Nephron (organoid): Measurements from ENCODE around the gene TECTA.

Source experiments
- H3K27ac Mint-ChIP-seq, 3 experiments: 2 replicates each; pipeline ENCODE4 v1.8.0; 2020; ENCODE audit warnings: mixed read lengths in 3 of 3, mild to moderate bottlenecking in 2 of 3, moderate library complexity in 1 of 3
- H3K27me3 Mint-ChIP-seq: 2 replicates; pipeline ENCODE4 v1.8.0; 2021; ENCODE audit warnings: low read depth, mild to moderate bottlenecking, moderate library complexity, mixed read lengths
- H3K36me3 Mint-ChIP-seq: 2 replicates; pipeline ENCODE4 v1.8.0; 2020; ENCODE audit warnings: low read depth, mixed read lengths
- H3K4me1 Mint-ChIP-seq: 2 replicates; pipeline ENCODE4 v1.8.0; 2020; ENCODE audit warnings: mixed read lengths
- H3K4me3 Mint-ChIP-seq, 3 experiments: 2 replicates each; pipeline ENCODE4 v1.8.0; 2020; ENCODE audit warnings: mild to moderate bottlenecking in 3 of 3, mixed read lengths in 3 of 3, moderate library complexity in 2 of 3
- H3K9me3 Mint-ChIP-seq: 2 replicates; pipeline ENCODE4 v1.8.0; 2020; ENCODE audit warnings: mixed read lengths
- CTCF ChIP-seq, 3 experiments: fragments of 200-600 bp; sonication (generic); IDR thresholded peaks; one replicate each; pipeline ENCODE4 v1.5.0; 2021; ENCODE audit warnings: antibody characterized with exemption in 3 of 3; ENCODE audit not compliant: unreplicated experiment in 3 of 3

Gene TECTA

GRCh38 chr11:121059605-121060004 lies 41.4 kb upstream of the TECTA start:
- H3K27ac Mint-ChIP-seq = no peak overlapping the region
- no peak for TF ChIP-seq CTCF (IDR thresholded peaks at IDR 0.05; ENCODE audit: unreplicated experiment in 3 of 3)
- no peak overlapping the region for H3K4me3 Mint-ChIP-seq
- no peaks in the 10 kb centered on the region for H3K27me3 Mint-ChIP-seq
- H3K9me3 Mint-ChIP-seq = no peaks in the 10 kb centered on the region
- peaks cover 73% of the 10 kb centered on the region for H3K36me3 Mint-ChIP-seq
- H3K4me1 Mint-ChIP-seq = no peaks in the 10 kb centered on the region

- no peaks in the 10 kb centered on the region for H3K27me3 Mint-ChIP-seq
- TF ChIP-seq CTCF (IDR thresholded peaks at IDR 0.05; ENCODE audit: unreplicated experiment in 3 of 3) = peak; percentile 25 to 29 (median 28)
- peaks cover 12% of the 10 kb centered on the region for H3K4me1 Mint-ChIP-seq
- peaks cover 65% of the 10 kb centered on the region for H3K36me3 Mint-ChIP-seq
- no peak overlapping the region for H3K27ac Mint-ChIP-seq
- no peak overlapping the region for H3K4me3 Mint-ChIP-seq
- H3K9me3 Mint-ChIP-seq = no peaks in the 10 kb centered on the region
Observed at GRCh38 chr11:121063728-121064127, 37.3 kb upstream of the TECTA start.

- Mint-ChIP-seq H3K27me3 (no peaks in the 10 kb centered on the region), H3K4me3 (no peak overlapping the region), H3K27ac (no peak overlapping the region), H3K4me1 (peaks cover 25% of the 10 kb centered on the region), H3K9me3 (peaks cover 3% of the 10 kb centered on the region), H3K36me3 (peaks cover 77% of the 10 kb centered on the region)
- no peak for TF ChIP-seq CTCF (IDR thresholded peaks at IDR 0.05; ENCODE audit: unreplicated experiment in 3 of 3)
Observed at GRCh38 chr11:121066623-121067022, 34.4 kb upstream of the TECTA start.

- no peak overlapping the region for H3K4me3 Mint-ChIP-seq
- no peak overlapping the region for H3K27ac Mint-ChIP-seq
- peaks cover 29% of the 10 kb centered on the region for H3K4me1 Mint-ChIP-seq
- TF ChIP-seq CTCF (IDR thresholded peaks at IDR 0.05; ENCODE audit: unreplicated experiment in 3 of 3) = no peak
- H3K27me3 Mint-ChIP-seq = no peaks in the 10 kb centered on the region
- H3K9me3 Mint-ChIP-seq = peaks cover 3% of the 10 kb centered on the region
- peaks cover 79% of the 10 kb centered on the region for H3K36me3 Mint-ChIP-seq
Observed at GRCh38 chr11:121067026-121067425, 34.0 kb upstream of the TECTA start.

- H3K4me3 Mint-ChIP-seq = no peak overlapping the region
- peaks cover 79% of the 10 kb centered on the region for H3K36me3 Mint-ChIP-seq
- TF ChIP-seq CTCF (IDR thresholded peaks at IDR 0.05; ENCODE audit: unreplicated experiment in 3 of 3) = no peak
- no peaks in the 10 kb centered on the region for H3K27me3 Mint-ChIP-seq
- H3K4me1 Mint-ChIP-seq = peaks cover 30% of the 10 kb centered on the region
- H3K9me3 Mint-ChIP-seq = peaks cover 3% of the 10 kb centered on the region
- H3K27ac Mint-ChIP-seq = peak overlapping the region in 1 of 3 experiments; percentile 73
Observed at GRCh38 chr11:121067453-121067852, 33.6 kb upstream of the TECTA start.

- Mint-ChIP-seq H3K36me3 (peaks cover 77% of the 10 kb centered on the region), H3K4me3 (no peak overlapping the region), H3K4me1 (peaks cover 30% of the 10 kb centered on the region), H3K27ac (peak overlapping the region; percentile 10 to 73 (median 21)), H3K9me3 (peaks cover 3% of the 10 kb centered on the region), H3K27me3 (no peaks in the 10 kb centered on the region)
- TF ChIP-seq CTCF (IDR thresholded peaks at IDR 0.05; ENCODE audit: unreplicated experiment in 3 of 3) = no peak
Observed at GRCh38 chr11:121067962-121068647, 32.9 kb upstream of the TECTA start.
